ENCODE data around the gene TBX20.
"Not testable (repeated sequence)": the region's sequence is repeated elsewhere in the genome, so short reads cannot be mapped to it uniquely, and the experiment has no call there.

- TF ChIP-seq CTCF, POLR2A (IDR thresholded peaks at IDR 0.05): not testable (repeated sequence)
These were observed 62.3 kb downstream of the TBX20 start for GRCh38 chr7:35191571-35191970.
